HEK293 (cell line): ENCODE measurements around the gene PHAF1.
A peak's percentile ranks its signal among the peaks of the same experiment; 100 is the strongest.

ENCODE experiments used
- GLI4 ChIP-seq: fragments of 450-650 bp; formaldehyde crosslinking; IDR thresholded peaks from 2 replicates; pipeline ENCODE4 v1.5.1; 2016; ENCODE audit warnings: missing biosample characterization, missing genetic modification characterization
- KLF9 ChIP-seq: fragments of 450-650 bp; formaldehyde crosslinking; IDR thresholded peaks from 2 replicates; pipeline ENCODE4 v1.5.1; 2016; ENCODE audit warnings: missing biosample characterization, missing genetic modification characterization, low read depth
- TRIM28 ChIP-seq: IDR thresholded peaks from 2 replicates; pipeline ENCODE4 v1.6.1; 2011; ENCODE audit warnings: low read length, control low read depth, borderline replicate concordance
- YY1 ChIP-seq: fragments of 450-650 bp; formaldehyde crosslinking; IDR thresholded peaks from 2 replicates; pipeline ENCODE4 v1.5.1; 2018; ENCODE audit warnings: missing biosample characterization, missing genetic modification characterization
- ZBTB1 ChIP-seq: fragments of 450-650 bp; formaldehyde crosslinking; IDR thresholded peaks from 2 replicates; pipeline ENCODE4 v1.5.1; 2016; ENCODE audit warnings: missing biosample characterization, missing genetic modification characterization
- ZBTB21 ChIP-seq: fragments of 450-650 bp; formaldehyde crosslinking; IDR thresholded peaks from 2 replicates; pipeline ENCODE4 v1.5.1; 2017; ENCODE audit warnings: missing biosample characterization, missing genetic modification characterization
- ZBTB8A ChIP-seq: fragments of 450-650 bp; formaldehyde crosslinking; IDR thresholded peaks from 2 replicates; pipeline ENCODE4 v1.5.1; 2016; ENCODE audit warnings: missing biosample characterization, missing genetic modification characterization
- ZNF184 ChIP-seq: fragments of 450-650 bp; IDR thresholded peaks from 2 replicates; pipeline ENCODE4 v1.5.1; 2018; ENCODE audit warnings: missing biosample characterization, mild to moderate bottlenecking, missing genetic modification characterization
- ZNF223 ChIP-seq: fragments of 450-650 bp; formaldehyde crosslinking; IDR thresholded peaks from 2 replicates; pipeline ENCODE4 v1.5.1; 2016; ENCODE audit warnings: missing biosample characterization, missing genetic modification characterization
- ZNF23 ChIP-seq: fragments of 450-650 bp; formaldehyde crosslinking; IDR thresholded peaks from 2 replicates; pipeline ENCODE4 v1.5.1; 2016; ENCODE audit warnings: missing biosample characterization, missing genetic modification characterization, borderline replicate concordance
- ZNF335 ChIP-seq: fragments of 450-650 bp; formaldehyde crosslinking; conservative IDR thresholded peaks from 2 replicates; pipeline ENCODE4 v1.5.1; 2016; ENCODE audit warnings: missing biosample characterization, missing genetic modification characterization
- ZNF350 ChIP-seq: fragments of 450-650 bp; formaldehyde crosslinking; IDR thresholded peaks from 2 replicates; pipeline ENCODE4 v1.5.0; 2017; ENCODE audit warnings: missing biosample characterization, mild to moderate bottlenecking, missing genetic modification characterization
- ZNF423 ChIP-seq: fragments of 450-650 bp; formaldehyde crosslinking; IDR thresholded peaks from 2 replicates; pipeline ENCODE4 v1.5.1; 2016; ENCODE audit warnings: missing biosample characterization, missing genetic modification characterization
- ZNF426 ChIP-seq: fragments of 450-650 bp; formaldehyde crosslinking; IDR thresholded peaks from 2 replicates; pipeline ENCODE4 v1.5.1; 2017; ENCODE audit warnings: missing biosample characterization, missing genetic modification characterization, mild to moderate bottlenecking, inconsistent platforms, moderate library complexity
- ZNF433 ChIP-seq: fragments of 450-650 bp; formaldehyde crosslinking; IDR thresholded peaks from 2 replicates; pipeline ENCODE4 v1.5.1; 2016; ENCODE audit warnings: missing biosample characterization, missing genetic modification characterization, low read depth
- ZNF510 ChIP-seq: fragments of 450-650 bp; formaldehyde crosslinking; IDR thresholded peaks from 2 replicates; pipeline ENCODE4 v1.5.1; 2018; ENCODE audit warnings: mild to moderate bottlenecking, missing genetic modification characterization, missing biosample characterization; ENCODE audit not compliant: insufficient replicate concordance
- ZNF555 ChIP-seq: fragments of 450-650 bp; formaldehyde crosslinking; conservative IDR thresholded peaks from 2 replicates; pipeline ENCODE4 v1.5.1; 2017; ENCODE audit warnings: missing biosample characterization, mild to moderate bottlenecking, missing genetic modification characterization, inconsistent platforms
- ZNF629 ChIP-seq: fragments of 450-650 bp; formaldehyde crosslinking; IDR thresholded peaks from 2 replicates; pipeline ENCODE4 v1.5.1; 2017; ENCODE audit warnings: missing biosample characterization, missing genetic modification characterization
- ZNF660 ChIP-seq: fragments of 450-650 bp; IDR thresholded peaks from 2 replicates; pipeline ENCODE4 v1.5.1; 2018; ENCODE audit warnings: missing biosample characterization, mild to moderate bottlenecking, missing genetic modification characterization
- ZNF677 ChIP-seq: fragments of 450-650 bp; IDR thresholded peaks from 2 replicates; pipeline ENCODE4 v1.5.0; 2018; ENCODE audit warnings: missing biosample characterization, mild to moderate bottlenecking, missing genetic modification characterization, moderate library complexity
- ZNF747 ChIP-seq: fragments of 450-650 bp; formaldehyde crosslinking; IDR thresholded peaks from 2 replicates; pipeline ENCODE4 v1.5.1; 2016; ENCODE audit warnings: missing biosample characterization, missing genetic modification characterization
- ZNF768 ChIP-seq: fragments of 450-650 bp; formaldehyde crosslinking; IDR thresholded peaks from 2 replicates; pipeline ENCODE4 v1.5.1; 2018; ENCODE audit warnings: missing biosample characterization, mild to moderate bottlenecking, missing genetic modification characterization
- ZNF830 ChIP-seq: fragments of 450-650 bp; IDR thresholded peaks from 2 replicates; pipeline ENCODE4 v1.5.0; 2018; ENCODE audit warnings: missing biosample characterization, missing genetic modification characterization, low read depth, mild to moderate bottlenecking, moderate library complexity
- ZSCAN16 ChIP-seq: fragments of 450-650 bp; formaldehyde crosslinking; IDR thresholded peaks from 2 replicates; pipeline ENCODE4 v1.5.1; 2016; ENCODE audit warnings: missing biosample characterization, missing genetic modification characterization
- TF ChIP-seq, protein P1 (sequence below): fragments of 450-650 bp; formaldehyde crosslinking; IDR thresholded peaks from 2 replicates; pipeline ENCODE4 v1.5.1; 2016; ENCODE audit warnings: missing biosample characterization, missing genetic modification characterization
- TF ChIP-seq, protein P2 (sequence below): fragments of 450-650 bp; formaldehyde crosslinking; IDR thresholded peaks from 2 replicates; pipeline ENCODE4 v1.5.1; 2016; ENCODE audit warnings: missing biosample characterization, missing genetic modification characterization
- TF ChIP-seq, protein P3 (sequence below): fragments of 450-650 bp; formaldehyde crosslinking; IDR thresholded peaks from 2 replicates; pipeline ENCODE4 v1.5.1; 2016; ENCODE audit warnings: missing biosample characterization, missing genetic modification characterization
- TF ChIP-seq, protein P4 (sequence below): fragments of 450-650 bp; formaldehyde crosslinking; IDR thresholded peaks from 2 replicates; pipeline ENCODE4 v1.5.1; 2016; ENCODE audit warnings: missing biosample characterization, missing genetic modification characterization, borderline replicate concordance
- TF ChIP-seq, protein P5 (sequence below): fragments of 450-650 bp; formaldehyde crosslinking; IDR thresholded peaks from 2 replicates; pipeline ENCODE4 v1.5.1; 2016; ENCODE audit warnings: missing biosample characterization, missing genetic modification characterization

Gene PHAF1

DNA sequence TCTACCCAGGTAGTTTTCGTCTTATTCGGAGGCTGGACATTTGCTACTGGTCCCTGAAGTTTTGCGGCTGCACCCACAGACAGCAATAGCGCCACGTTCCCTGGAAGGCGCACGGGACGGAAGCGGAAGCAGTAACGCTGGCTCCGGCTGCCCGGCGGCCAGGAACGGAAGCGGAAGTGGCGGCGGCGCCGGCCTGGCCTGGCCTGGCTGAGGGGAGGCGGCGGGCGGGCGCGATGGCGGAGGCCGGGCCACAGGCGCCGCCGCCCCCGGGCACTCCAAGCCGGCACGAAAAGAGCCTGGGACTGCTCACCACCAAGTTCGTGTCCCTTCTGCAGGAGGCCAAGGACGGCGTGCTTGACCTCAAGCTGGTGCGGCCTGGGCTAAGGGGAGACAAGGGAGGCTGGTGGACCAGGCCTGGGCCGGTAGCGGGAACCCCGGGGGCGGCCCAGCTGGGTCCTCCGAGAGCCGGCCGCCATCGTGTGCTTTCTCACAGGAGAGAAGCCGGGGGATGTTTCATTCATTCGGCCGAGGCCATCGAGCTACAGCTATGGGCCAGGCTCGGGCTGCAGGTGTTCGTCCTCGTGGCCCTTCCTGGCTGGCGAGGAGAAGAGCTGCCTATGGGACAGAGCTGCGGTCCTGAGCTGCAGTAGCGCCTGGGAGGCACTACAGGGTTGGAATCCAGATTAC is 82.4 kb downstream of the PHAF1 start, which contains the start of gene E2F4 (continued):
- TF ChIP-seq, protein P1, sequence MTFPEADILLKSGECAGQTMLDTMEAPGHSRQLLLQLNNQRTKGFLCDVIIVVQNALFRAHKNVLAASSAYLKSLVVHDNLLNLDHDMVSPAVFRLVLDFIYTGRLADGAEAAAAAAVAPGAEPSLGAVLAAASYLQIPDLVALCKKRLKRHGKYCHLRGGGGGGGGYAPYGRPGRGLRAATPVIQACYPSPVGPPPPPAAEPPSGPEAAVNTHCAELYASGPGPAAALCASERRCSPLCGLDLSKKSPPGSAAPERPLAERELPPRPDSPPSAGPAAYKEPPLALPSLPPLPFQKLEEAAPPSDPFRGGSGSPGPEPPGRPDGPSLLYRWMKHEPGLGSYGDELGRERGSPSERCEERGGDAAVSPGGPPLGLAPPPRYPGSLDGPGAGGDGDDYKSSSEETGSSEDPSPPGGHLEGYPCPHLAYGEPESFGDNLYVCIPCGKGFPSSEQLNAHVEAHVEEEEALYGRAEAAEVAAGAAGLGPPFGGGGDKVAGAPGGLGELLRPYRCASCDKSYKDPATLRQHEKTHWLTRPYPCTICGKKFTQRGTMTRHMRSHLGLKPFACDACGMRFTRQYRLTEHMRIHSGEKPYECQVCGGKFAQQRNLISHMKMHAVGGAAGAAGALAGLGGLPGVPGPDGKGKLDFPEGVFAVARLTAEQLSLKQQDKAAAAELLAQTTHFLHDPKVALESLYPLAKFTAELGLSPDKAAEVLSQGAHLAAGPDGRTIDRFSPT (tag by site-specific recombination), result no peak
- no peak for TF ChIP-seq KLF9 (tag by site-specific recombination)
- TF ChIP-seq ZNF335 (tag by site-specific recombination), result peak; percentile 91
- TF ChIP-seq ZNF433, result no peak
- TF ChIP-seq GLI4 (tag by site-specific recombination), result no peak
- TF ChIP-seq, protein P2, sequence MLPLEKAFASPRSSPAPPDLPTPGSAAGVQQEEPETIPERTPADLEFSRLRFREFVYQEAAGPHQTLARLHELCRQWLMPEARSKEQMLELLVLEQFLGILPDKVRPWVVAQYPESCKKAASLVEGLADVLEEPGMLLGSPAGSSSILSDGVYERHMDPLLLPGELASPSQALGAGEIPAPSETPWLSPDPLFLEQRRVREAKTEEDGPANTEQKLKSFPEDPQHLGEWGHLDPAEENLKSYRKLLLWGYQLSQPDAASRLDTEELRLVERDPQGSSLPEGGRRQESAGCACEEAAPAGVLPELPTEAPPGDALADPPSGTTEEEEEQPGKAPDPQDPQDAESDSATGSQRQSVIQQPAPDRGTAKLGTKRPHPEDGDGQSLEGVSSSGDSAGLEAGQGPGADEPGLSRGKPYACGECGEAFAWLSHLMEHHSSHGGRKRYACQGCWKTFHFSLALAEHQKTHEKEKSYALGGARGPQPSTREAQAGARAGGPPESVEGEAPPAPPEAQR (tag by site-specific recombination), result no peak
- TF ChIP-seq ZNF23 (tag by site-specific recombination), result no peak
- peak; percentile 73; the same call in 1 of the 2 replicates for TF ChIP-seq ZNF660 (tag by site-specific recombination)
- TF ChIP-seq, protein P3, sequence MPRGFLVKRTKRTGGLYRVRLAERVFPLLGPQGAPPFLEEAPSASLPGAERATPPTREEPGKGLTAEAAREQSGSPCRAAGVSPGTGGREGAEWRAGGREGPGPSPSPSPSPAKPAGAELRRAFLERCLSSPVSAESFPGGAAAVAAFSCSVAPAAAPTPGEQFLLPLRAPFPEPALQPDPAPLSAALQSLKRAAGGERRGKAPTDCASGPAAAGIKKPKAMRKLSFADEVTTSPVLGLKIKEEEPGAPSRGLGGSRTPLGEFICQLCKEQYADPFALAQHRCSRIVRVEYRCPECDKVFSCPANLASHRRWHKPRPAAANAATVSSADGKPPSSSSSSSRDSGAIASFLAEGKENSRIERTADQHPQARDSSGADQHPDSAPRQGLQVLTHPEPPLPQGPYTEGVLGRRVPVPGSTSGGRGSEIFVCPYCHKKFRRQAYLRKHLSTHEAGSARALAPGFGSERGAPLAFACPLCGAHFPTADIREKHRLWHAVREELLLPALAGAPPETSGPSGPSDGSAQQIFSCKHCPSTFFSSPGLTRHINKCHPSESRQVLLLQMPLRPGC (tag by site-specific recombination), result no peak
- TF ChIP-seq, protein P4, sequence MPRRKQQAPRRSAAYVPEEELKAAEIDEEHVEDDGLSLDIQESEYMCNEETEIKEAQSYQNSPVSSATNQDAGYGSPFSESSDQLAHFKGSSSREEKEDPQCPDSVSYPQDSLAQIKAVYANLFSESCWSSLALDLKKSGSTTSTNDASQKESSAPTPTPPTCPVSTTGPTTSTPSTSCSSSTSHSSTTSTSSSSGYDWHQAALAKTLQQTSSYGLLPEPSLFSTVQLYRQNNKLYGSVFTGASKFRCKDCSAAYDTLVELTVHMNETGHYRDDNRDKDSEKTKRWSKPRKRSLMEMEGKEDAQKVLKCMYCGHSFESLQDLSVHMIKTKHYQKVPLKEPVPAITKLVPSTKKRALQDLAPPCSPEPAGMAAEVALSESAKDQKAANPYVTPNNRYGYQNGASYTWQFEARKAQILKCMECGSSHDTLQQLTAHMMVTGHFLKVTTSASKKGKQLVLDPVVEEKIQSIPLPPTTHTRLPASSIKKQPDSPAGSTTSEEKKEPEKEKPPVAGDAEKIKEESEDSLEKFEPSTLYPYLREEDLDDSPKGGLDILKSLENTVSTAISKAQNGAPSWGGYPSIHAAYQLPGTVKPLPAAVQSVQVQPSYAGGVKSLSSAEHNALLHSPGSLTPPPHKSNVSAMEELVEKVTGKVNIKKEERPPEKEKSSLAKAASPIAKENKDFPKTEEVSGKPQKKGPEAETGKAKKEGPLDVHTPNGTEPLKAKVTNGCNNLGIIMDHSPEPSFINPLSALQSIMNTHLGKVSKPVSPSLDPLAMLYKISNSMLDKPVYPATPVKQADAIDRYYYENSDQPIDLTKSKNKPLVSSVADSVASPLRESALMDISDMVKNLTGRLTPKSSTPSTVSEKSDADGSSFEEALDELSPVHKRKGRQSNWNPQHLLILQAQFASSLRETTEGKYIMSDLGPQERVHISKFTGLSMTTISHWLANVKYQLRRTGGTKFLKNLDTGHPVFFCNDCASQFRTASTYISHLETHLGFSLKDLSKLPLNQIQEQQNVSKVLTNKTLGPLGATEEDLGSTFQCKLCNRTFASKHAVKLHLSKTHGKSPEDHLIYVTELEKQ (tag by site-specific recombination), result no peak
- TF ChIP-seq ZNF423 (tag by site-specific recombination), result no peak
- TF ChIP-seq ZNF350, result no peak
- peak; percentile 44; the same call in 1 of the 2 replicates for TF ChIP-seq ZBTB21 (tag by site-specific recombination)
- TF ChIP-seq, protein P5, sequence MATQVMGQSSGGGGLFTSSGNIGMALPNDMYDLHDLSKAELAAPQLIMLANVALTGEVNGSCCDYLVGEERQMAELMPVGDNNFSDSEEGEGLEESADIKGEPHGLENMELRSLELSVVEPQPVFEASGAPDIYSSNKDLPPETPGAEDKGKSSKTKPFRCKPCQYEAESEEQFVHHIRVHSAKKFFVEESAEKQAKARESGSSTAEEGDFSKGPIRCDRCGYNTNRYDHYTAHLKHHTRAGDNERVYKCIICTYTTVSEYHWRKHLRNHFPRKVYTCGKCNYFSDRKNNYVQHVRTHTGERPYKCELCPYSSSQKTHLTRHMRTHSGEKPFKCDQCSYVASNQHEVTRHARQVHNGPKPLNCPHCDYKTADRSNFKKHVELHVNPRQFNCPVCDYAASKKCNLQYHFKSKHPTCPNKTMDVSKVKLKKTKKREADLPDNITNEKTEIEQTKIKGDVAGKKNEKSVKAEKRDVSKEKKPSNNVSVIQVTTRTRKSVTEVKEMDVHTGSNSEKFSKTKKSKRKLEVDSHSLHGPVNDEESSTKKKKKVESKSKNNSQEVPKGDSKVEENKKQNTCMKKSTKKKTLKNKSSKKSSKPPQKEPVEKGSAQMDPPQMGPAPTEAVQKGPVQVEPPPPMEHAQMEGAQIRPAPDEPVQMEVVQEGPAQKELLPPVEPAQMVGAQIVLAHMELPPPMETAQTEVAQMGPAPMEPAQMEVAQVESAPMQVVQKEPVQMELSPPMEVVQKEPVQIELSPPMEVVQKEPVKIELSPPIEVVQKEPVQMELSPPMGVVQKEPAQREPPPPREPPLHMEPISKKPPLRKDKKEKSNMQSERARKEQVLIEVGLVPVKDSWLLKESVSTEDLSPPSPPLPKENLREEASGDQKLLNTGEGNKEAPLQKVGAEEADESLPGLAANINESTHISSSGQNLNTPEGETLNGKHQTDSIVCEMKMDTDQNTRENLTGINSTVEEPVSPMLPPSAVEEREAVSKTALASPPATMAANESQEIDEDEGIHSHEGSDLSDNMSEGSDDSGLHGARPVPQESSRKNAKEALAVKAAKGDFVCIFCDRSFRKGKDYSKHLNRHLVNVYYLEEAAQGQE, result no peak
- no peak for TF ChIP-seq ZNF184 (tag by site-specific recombination)
- TF ChIP-seq ZNF555 (tag by site-specific recombination), result no peak
- no peak for TF ChIP-seq ZNF510 (tag by site-specific recombination)
- TF ChIP-seq ZNF677 (tag by site-specific recombination), result no peak
- TF ChIP-seq ZNF629 (tag by site-specific recombination), result peak; percentile 41; the same call in 1 of the 2 replicates
- no peak for TF ChIP-seq ZNF830 (tag by site-specific recombination)
- no peak for TF ChIP-seq TRIM28
- no peak for TF ChIP-seq ZSCAN16 (tag by site-specific recombination)
- no peak for TF ChIP-seq ZNF223 (tag by site-specific recombination)
- TF ChIP-seq ZBTB1 (tag by site-specific recombination), result no peak
- TF ChIP-seq ZNF768 (tag by site-specific recombination), result no peak
- 0 out of 2 replicates have a peak, but pooled peaks have one; percentile 23 for TF ChIP-seq ZBTB8A (tag by site-specific recombination)
- no peak for TF ChIP-seq ZNF426 (tag by site-specific recombination)
- TF ChIP-seq ZNF747 (tag by site-specific recombination), result no peak
- TF ChIP-seq YY1, result peak; percentile 76
